ENCODE measurements around the gene KRTAP16-1. TPM values are rescaled to one million over a fixed set of nuclear protein-coding genes. Genes with fewer than 3 reads are reported as not detected.
A peak's percentile ranks its signal among the peaks of the same experiment; 100 is the strongest.

KRTAP16-1 gene
- total and polyA plus RNA-seq, 2 of the 13 experiments (the other 11 are each of a cell fraction or from before 2014, with no cell fraction given), result not detected

DNA sequence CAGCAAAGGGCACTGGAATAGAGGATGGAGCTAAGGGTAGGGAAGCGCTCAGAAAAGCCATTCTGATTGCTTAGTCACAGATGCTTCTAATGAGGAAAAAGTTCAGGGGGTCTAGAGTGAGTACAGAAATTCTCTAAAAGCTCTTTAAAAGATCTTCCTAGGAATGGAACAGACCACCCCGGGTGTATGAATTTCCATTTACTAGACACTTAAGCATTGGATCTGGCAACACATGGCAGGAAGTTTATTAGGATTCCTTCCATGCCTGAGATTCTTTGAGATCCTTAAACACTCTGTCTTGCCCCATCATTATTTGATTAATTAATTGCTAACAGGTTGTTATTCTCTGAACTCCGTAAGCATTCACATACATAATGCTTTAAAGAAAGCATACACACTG is 25.1 kb downstream of the KRTAP16-1 start:
- H3K9ac ChIP-seq (ENCODE audit: insufficient read depth, low read depth, low read length), result no peak overlapping the region
- in situ Hi-C loops (cut with HindIII; ENCODE audit: extremely low pct_ligation_motif_present, low pct_unique_long_range_greater_than_20kb), result no loop called here
- TF ChIP-seq MBNL3 (CRISPR knock-in tag; conservative IDR thresholded peaks at IDR 0.05) (no peak), ZNF563 (CRISPR knock-in tag; IDR thresholded peaks at IDR 0.05) (no peak), HNF4A (CRISPR knock-in tag; IDR thresholded peaks at IDR 0.05) (no peak), RFXANK (CRISPR knock-in tag; IDR thresholded peaks at IDR 0.05) (no peak), ZNF350 (CRISPR knock-in tag; IDR thresholded peaks at IDR 0.05; ENCODE audit: borderline replicate concordance, low read depth) (no peak), ZNF567 (CRISPR knock-in tag; IDR thresholded peaks at IDR 0.05; ENCODE audit: borderline replicate concordance) (no peak), ZNF569 (CRISPR knock-in tag; IDR thresholded peaks at IDR 0.05; ENCODE audit: borderline replicate concordance) (no peak), NAIF1 (CRISPR knock-in tag; IDR thresholded peaks at IDR 0.05; ENCODE audit: borderline replicate concordance) (no peak), SETDB1 (CRISPR knock-in tag; IDR thresholded peaks at IDR 0.05; ENCODE audit: borderline replicate concordance) (no peak), ZNF354B (CRISPR knock-in tag; IDR thresholded peaks at IDR 0.05) (no peak), FOXM1 (CRISPR knock-in tag; IDR thresholded peaks at IDR 0.05) (no peak), HNRNPLL (IDR thresholded peaks at IDR 0.05; ENCODE audit: low read depth, low read length, poor library complexity, severe bottlenecking) (no peak)
- TF ChIP-seq, protein P1, sequence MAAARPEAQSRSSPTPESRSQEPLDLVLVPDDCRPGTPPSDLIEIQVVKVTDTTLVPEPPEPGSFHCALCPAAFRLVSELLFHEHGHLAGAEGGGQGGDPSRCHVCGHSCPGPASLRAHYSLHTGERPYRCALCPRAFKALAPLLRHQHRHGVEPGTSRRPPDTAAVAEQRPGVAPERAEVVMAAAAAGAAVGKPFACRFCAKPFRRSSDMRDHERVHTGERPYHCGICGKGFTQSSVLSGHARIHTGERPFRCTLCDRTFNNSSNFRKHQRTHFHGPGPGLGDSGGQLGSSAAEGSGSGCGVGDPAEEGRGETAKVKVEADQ (CRISPR knock-in tag; IDR thresholded peaks at IDR 0.05; ENCODE audit: borderline replicate concordance), result no peak
- no peak overlapping the region for H3K4me3 ChIP-seq (replicated peaks in 1 of 3; ENCODE audit: insufficient read depth in 1 of 3, low read depth in 2 of 3, low read length in 3 of 3)
- 2% methylated on average over 3 of the region's 3 CpGs for WGBS (ENCODE audit: low lambda C conversion rate)
- H3K4me1 ChIP-seq (ENCODE audit: insufficient read depth, low read length), result peaks cover 6% of the 10 kb centered on the region; the same call in 1 of the 2 replicates
- no peaks in the 10 kb centered on the region for H3K36me3 ChIP-seq (replicated peaks in 1 of 2; ENCODE audit: control insufficient read depth in 1 of 2, insufficient read depth in 2 of 2, low read length in 2 of 2)
- H2AFZ ChIP-seq (ENCODE audit: low read length), result no peak overlapping the region
- no peak for ATAC-seq
- POLR2A ChIA-PET, result no interaction called here
- H3K79me2 ChIP-seq (ENCODE audit: insufficient read depth, low read length), result no peaks in the 10 kb centered on the region
- H3K9me3 ChIP-seq (ENCODE audit: low read length), result no peaks in the 10 kb centered on the region
- H4K20me1 ChIP-seq (ENCODE audit: insufficient read depth, low read length), result no peaks in the 10 kb centered on the region
- no peak overlapping the region for H3K27ac ChIP-seq (ENCODE audit: extremely low read length, insufficient read depth, low read length)
- DNase-seq (ENCODE audit: low spot score), result peak; percentile 0
- intact Hi-C loops (cut with micrococcal nuclease; ENCODE audit: unreplicated experiment), result no loop called here
- no peak for FAIRE-seq
- H3K4me2 ChIP-seq (ENCODE audit: low read depth, low read length), result no peak overlapping the region
- CTCF ChIA-PET (ENCODE audit: low intra/inter-chr PET ratio, low total read pairs), result no interaction called here
- no TSS peak for BruUV-seq (replicated peaks)
- no peaks in the 10 kb centered on the region for H3K27me3 ChIP-seq (ENCODE audit: control insufficient read depth in 1 of 2, insufficient read depth in 2 of 2, low read length in 2 of 2)

Measured in HepG2 (cell line).